RWPE1 (cell line): Measurements from ENCODE around the gene DUS2.

Experiments
- CTCF ChIA-PET: fragments of 350-600 bp; sonication (Branson Sonifier 250); formaldehyde crosslinking; extraction: SDS; loops from one replicate; lab custom pipeline; 2021; lab: Yijun Ruan, JAX
- POLR2A ChIA-PET: fragments of 400-600 bp; formaldehyde crosslinking; extraction: SDS; loops from one replicate; lab custom pipeline; 2020; ENCODE audit warnings: antibody characterized with exemption; ENCODE audit not compliant: low non-redundant PET; lab: Yijun Ruan, JAX
- DNase-seq: peaks from one replicate; pipeline ENCODE4 v3.0.0; 2012; ENCODE audit warnings: low spot score
- H3K27ac ChIP-seq: fragments of 450-650 bp; 2 replicates; pipeline ENCODE4 v1.5.1; 2017
- CTCF ChIP-seq: fragments of 450-650 bp; conservative IDR thresholded peaks from 2 replicates; pipeline ENCODE4 v1.5.1; 2017; ENCODE audit warnings: low read depth, mild to moderate bottlenecking

Gene DUS2

GRCh38 chr16:68022728-68023537, at the start of gene DUS2, which contains the start of gene DDX28:
DUS2 (plus strand) TSS chr16:68023284; CDS start chr16:68038024, 14,740 bp downstream.
DDX28 (minus strand) TSS chr16:68023232; CDS start chr16:68023202, 30 bp downstream.
- peak within 1 kb of the TSS; percentile 70 for H3K27ac ChIP-seq
- DNase-seq: peak; percentile 86
- no peak for TF ChIP-seq CTCF
- ChIA-PET CTCF (interaction anchor here (0.6 to 1.1 kb wide), 4 partner anchors 18 to 52 kb away, joined by 3 to 7 read pairs (median 3); no protein-coding TSS in a partner anchor), POLR2A (interaction anchor here (0.6 to 1.2 kb wide), 3 partner anchors 10 to 29 kb away, joined by 3 read pairs; no protein-coding TSS in a partner anchor)

GRCh38 chr16:67975321-67976105, 47.6 kb upstream of the DUS2 start:
- ChIA-PET POLR2A (no interaction called here), CTCF (no interaction called here)
- no peak overlapping the region for H3K27ac ChIP-seq

GRCh38 chr16:67976205-67976604, 46.9 kb upstream of the DUS2 start:
- no peak overlapping the region for H3K27ac ChIP-seq
- ChIA-PET POLR2A (no interaction called here), CTCF (no interaction called here)
- no peak for TF ChIP-seq CTCF
- no peak for DNase-seq

More at GRCh38 chr16:67975321-67976105, 47.6 kb upstream of the DUS2 start:
- DNase-seq: no peak
- no peak for TF ChIP-seq CTCF

- no peak for TF ChIP-seq CTCF
- ChIA-PET CTCF (no interaction called here), POLR2A (no interaction called here)
- DNase-seq: no peak
- no peak overlapping the region for H3K27ac ChIP-seq
Measured at GRCh38 chr16:67977005-67977404, 46.1 kb upstream of the DUS2 start.

- CTCF ChIA-PET: interaction anchor here (0.7 kb wide), 1 partner anchor 51 kb away, joined by 3 read pairs; no protein-coding TSS in a partner anchor
- no peak for DNase-seq
- POLR2A ChIA-PET: no interaction called here
- no peak overlapping the region for H3K27ac ChIP-seq
- no peak for TF ChIP-seq CTCF
Measured at GRCh38 chr16:67977469-67978227, 45.4 kb upstream of the DUS2 start.
